PFSK-1 (cell line): ENCODE data around the gene FAM53A.

Experiments
- FOXP2 ChIP-seq: optimal IDR thresholded peaks from 2 replicates; pipeline ENCODE3; 2011; ENCODE audit warnings: borderline replicate concordance, control low read depth, inconsistent platforms; ENCODE audit not compliant: insufficient read depth; ENCODE audit errors: extremely low read length, extremely low read depth
- POLR2AphosphoS5 ChIP-seq: IDR thresholded peaks from 2 replicates; pipeline ENCODE4 v1.6.1; 2012; ENCODE audit warnings: low read depth, mild to moderate bottlenecking, control low read depth, low read length, moderate library complexity
- SIN3A ChIP-seq: IDR thresholded peaks from 2 replicates; pipeline ENCODE4 v1.6.1; 2012; ENCODE audit warnings: mild to moderate bottlenecking, low read length, moderate library complexity, borderline replicate concordance; ENCODE audit not compliant: insufficient read depth
- TAF1 ChIP-seq: IDR thresholded peaks from 2 replicates; pipeline ENCODE4 v1.6.1; 2012; ENCODE audit warnings: low read length, control low read depth, borderline replicate concordance; ENCODE audit not compliant: insufficient read depth
- TF ChIP-seq, protein P1 (sequence below), 2 experiments: IDR thresholded peaks; 2 replicates each; pipeline versions ENCODE4 v1.6.1 to v1.8.0; 2011 to 2012; ENCODE audit warnings: low read depth in 2 of 2, low read length in 2 of 2, control low read depth in 1 of 2, inconsistent platforms in 1 of 2, mild to moderate bottlenecking in 1 of 2, moderate library complexity in 1 of 2; ENCODE audit not compliant: insufficient read depth in 1 of 2

Gene FAM53A

DNA sequence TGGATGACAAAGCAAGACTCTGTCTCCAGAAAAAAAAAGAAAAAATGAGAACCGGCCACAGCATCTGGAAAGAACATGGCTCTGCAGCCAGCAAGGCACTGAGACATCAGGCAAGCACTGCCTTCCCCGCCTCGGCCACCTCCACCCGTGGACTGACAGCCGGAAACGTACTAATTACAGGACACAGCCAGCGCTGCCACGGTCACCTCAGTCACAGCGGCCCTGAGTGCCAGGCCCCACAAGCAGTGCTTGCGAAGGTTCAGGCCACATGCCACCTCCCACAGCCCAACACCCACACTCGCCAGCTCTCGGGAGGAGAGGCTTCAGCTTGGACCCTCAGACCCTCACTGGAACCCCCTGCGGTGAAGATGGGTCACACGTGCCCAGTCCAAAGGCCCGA is 16.8 kb downstream of the FAM53A start:
- no peak for TF ChIP-seq TAF1
- TF ChIP-seq, protein P1, sequence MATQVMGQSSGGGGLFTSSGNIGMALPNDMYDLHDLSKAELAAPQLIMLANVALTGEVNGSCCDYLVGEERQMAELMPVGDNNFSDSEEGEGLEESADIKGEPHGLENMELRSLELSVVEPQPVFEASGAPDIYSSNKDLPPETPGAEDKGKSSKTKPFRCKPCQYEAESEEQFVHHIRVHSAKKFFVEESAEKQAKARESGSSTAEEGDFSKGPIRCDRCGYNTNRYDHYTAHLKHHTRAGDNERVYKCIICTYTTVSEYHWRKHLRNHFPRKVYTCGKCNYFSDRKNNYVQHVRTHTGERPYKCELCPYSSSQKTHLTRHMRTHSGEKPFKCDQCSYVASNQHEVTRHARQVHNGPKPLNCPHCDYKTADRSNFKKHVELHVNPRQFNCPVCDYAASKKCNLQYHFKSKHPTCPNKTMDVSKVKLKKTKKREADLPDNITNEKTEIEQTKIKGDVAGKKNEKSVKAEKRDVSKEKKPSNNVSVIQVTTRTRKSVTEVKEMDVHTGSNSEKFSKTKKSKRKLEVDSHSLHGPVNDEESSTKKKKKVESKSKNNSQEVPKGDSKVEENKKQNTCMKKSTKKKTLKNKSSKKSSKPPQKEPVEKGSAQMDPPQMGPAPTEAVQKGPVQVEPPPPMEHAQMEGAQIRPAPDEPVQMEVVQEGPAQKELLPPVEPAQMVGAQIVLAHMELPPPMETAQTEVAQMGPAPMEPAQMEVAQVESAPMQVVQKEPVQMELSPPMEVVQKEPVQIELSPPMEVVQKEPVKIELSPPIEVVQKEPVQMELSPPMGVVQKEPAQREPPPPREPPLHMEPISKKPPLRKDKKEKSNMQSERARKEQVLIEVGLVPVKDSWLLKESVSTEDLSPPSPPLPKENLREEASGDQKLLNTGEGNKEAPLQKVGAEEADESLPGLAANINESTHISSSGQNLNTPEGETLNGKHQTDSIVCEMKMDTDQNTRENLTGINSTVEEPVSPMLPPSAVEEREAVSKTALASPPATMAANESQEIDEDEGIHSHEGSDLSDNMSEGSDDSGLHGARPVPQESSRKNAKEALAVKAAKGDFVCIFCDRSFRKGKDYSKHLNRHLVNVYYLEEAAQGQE (IDR thresholded peaks at IDR 0.05; ENCODE audit: insufficient read depth in 1 of 2, low read depth in 2 of 2, low read length in 2 of 2) = no peak

DNA sequence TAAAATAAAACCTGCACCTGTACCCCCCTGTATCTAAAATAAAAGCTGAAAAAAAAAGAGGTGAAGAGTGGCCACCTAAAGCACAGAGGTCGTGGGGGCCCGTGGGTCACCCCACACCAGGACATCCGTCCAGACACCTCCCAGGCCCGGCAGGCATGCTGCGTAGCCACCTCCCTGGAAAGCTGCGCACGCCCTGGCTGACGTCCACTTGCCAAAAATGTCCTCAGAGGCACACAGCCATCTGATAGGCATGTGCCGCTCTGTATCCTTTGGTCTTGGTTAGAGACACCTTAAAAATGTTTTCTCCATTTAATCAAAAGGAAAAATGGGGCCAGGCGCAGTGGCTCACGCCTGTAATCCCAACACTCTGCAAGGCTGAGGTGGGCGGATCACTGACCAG is 17.7 kb downstream of the FAM53A start:
- TF ChIP-seq FOXP2 (no peak), SIN3A (no peak), TAF1 (no peak), POLR2AphosphoS5 (no peak)
- TF ChIP-seq, protein P1 (IDR thresholded peaks at IDR 0.05; ENCODE audit: insufficient read depth in 1 of 2, low read depth in 2 of 2, low read length in 2 of 2) = no peak

DNA sequence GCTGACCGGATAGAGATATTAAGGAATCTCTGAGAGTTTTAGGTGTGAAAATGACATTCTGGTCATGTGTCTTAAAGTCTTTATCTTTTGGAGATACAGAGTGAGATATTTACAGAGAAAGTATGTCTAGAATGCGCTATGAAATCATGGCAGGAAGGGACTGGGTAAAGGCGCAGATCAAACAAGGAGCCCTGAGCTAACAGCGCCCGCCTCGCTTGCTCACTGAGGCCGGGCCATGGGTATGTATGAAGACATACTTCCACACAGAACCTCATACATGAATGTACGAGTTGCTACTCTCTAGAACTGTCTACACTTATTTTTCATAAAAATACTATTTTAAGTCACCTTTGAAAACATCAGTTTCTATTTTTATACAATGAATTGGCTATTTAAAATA is 20.0 kb downstream of the FAM53A start:
- TF ChIP-seq FOXP2 (no peak), POLR2AphosphoS5 (no peak)
- TF ChIP-seq, protein P1 (IDR thresholded peaks at IDR 0.05; ENCODE audit: insufficient read depth in 1 of 2, low read depth in 2 of 2, low read length in 2 of 2) = no peak

DNA sequence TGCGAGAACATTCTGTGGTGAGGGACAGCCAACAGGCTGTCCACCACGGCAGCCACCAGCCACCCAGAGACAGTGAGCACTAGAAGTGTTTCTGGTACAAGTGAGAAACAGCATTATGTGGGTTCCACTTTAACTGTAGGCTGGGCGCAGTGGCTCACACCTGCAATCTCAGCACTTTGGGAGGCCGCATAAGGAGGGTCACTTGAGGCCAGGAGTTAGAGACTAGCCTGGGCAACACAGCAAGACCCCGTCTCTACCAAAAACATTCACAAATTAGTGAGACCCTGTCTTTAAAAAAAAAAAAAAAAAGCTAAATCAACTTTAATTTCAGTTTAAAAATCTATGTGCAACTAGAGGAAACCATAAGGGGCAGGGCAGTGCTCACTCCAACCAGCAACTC is 20.6 kb downstream of the FAM53A start:
- TF ChIP-seq SIN3A = no peak
- TF ChIP-seq, protein P1 (IDR thresholded peaks at IDR 0.05; ENCODE audit: insufficient read depth in 1 of 2, low read depth in 2 of 2, low read length in 2 of 2) = no peak
- no peak for TF ChIP-seq POLR2AphosphoS5
- TF ChIP-seq FOXP2 = no peak
- no peak for TF ChIP-seq TAF1

DNA sequence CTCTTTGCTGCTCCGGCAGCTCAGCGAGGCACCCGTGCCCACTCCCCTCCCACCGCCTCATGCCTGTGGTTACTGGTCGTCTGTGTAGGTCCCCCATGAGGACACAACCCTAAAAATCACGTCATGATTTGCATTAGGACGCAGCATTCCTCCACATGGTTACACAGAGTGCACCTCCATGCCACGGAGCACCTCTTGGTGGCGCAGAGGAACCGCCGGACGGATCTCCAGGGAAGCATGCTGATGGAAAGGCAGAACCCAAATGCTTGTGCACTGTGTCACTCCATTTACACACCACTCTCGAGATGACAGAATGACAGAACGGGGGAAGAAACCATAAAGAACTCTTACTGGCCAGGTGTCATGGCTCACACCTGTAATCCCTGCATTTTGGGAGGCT is 22.4 kb downstream of the FAM53A start:
- TF ChIP-seq SIN3A (no peak), TAF1 (no peak), FOXP2 (no peak), POLR2AphosphoS5 (no peak)
- TF ChIP-seq, protein P1 (IDR thresholded peaks at IDR 0.05; ENCODE audit: insufficient read depth in 1 of 2, low read depth in 2 of 2, low read length in 2 of 2) = no peak
